ENCODE measurements around the gene PPARG.

DNA sequence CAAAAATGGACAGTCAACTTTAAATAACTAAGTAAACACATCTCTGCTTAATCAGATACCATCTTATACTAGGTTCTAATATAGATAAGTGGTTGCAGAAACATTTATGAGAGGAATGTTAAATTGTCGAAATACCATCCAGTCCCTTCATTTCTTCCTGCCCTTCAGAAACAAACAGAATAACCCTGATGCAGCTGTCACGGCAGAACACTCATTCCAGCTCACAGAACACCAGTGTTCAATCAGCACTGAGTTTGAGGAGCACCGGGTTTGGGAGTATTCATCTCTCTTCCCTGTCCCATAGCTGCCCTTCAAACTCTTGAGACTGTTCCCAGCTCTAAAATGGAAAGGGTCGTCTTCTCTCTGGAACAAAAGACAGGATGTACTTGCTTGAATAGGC, 134.3 kb downstream of the PPARG start:
- no peak for TF ChIP-seq REST (IDR thresholded peaks at IDR 0.05)
- TF ChIP-seq CTCF (IDR thresholded peaks at IDR 0.05), result no peak
- no peak for TF ChIP-seq SMC3 (IDR thresholded peaks at IDR 0.05)
- no peak for TF ChIP-seq JUNB (IDR thresholded peaks at IDR 0.05)
